ENCODE data around the gene RTL1. TPM values are rescaled to one million over a fixed set of nuclear protein-coding genes. Genes with fewer than 3 reads are reported as not detected.
A peak's percentile ranks its signal among the peaks of the same experiment; 100 is the strongest.

Gene RTL1
- total and polyA plus RNA-seq, 2 of the 8 experiments (the other 6 are each of a cell fraction or from before 2014, with no cell fraction given), result not detected

DNA sequence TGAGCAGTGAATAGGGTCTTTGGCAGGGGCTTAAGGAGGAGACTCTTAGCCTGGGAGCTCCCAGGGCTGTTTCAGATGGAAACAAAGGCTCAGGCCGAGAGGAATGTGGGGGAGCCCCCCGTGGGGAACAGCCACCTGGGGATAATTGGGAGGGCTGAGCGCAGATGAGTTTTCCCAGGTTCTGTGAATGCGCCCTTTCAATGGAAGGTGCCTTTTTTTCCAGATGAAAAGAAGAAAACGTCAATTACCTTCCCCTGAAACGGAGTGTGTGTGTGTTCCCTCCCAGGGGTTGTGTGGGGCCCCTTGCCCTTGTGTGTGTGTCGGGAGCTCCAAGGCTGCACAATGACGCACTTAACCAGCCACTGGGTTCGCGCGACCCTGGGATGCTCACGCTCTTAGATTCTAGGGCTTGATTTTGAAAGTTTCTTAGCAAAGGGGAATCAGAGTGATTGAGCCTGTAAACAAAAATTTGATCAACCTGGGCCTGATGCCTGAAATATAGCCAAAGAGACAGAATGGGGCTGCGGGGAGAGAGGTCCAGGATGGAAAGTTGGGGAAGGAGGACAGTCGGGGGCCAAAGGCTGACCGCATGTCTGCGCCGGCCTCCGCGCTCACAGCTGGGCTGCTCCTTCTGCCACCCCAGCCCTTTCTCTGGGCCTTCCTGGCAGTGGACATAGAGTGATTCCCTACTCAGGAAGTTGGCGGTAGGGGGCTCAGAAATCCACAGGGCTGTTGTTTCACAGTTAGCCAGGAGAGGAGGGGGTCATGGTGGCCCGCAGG, 63.0 kb downstream of the RTL1 start (continued):
- TF ChIP-seq, protein P1, sequence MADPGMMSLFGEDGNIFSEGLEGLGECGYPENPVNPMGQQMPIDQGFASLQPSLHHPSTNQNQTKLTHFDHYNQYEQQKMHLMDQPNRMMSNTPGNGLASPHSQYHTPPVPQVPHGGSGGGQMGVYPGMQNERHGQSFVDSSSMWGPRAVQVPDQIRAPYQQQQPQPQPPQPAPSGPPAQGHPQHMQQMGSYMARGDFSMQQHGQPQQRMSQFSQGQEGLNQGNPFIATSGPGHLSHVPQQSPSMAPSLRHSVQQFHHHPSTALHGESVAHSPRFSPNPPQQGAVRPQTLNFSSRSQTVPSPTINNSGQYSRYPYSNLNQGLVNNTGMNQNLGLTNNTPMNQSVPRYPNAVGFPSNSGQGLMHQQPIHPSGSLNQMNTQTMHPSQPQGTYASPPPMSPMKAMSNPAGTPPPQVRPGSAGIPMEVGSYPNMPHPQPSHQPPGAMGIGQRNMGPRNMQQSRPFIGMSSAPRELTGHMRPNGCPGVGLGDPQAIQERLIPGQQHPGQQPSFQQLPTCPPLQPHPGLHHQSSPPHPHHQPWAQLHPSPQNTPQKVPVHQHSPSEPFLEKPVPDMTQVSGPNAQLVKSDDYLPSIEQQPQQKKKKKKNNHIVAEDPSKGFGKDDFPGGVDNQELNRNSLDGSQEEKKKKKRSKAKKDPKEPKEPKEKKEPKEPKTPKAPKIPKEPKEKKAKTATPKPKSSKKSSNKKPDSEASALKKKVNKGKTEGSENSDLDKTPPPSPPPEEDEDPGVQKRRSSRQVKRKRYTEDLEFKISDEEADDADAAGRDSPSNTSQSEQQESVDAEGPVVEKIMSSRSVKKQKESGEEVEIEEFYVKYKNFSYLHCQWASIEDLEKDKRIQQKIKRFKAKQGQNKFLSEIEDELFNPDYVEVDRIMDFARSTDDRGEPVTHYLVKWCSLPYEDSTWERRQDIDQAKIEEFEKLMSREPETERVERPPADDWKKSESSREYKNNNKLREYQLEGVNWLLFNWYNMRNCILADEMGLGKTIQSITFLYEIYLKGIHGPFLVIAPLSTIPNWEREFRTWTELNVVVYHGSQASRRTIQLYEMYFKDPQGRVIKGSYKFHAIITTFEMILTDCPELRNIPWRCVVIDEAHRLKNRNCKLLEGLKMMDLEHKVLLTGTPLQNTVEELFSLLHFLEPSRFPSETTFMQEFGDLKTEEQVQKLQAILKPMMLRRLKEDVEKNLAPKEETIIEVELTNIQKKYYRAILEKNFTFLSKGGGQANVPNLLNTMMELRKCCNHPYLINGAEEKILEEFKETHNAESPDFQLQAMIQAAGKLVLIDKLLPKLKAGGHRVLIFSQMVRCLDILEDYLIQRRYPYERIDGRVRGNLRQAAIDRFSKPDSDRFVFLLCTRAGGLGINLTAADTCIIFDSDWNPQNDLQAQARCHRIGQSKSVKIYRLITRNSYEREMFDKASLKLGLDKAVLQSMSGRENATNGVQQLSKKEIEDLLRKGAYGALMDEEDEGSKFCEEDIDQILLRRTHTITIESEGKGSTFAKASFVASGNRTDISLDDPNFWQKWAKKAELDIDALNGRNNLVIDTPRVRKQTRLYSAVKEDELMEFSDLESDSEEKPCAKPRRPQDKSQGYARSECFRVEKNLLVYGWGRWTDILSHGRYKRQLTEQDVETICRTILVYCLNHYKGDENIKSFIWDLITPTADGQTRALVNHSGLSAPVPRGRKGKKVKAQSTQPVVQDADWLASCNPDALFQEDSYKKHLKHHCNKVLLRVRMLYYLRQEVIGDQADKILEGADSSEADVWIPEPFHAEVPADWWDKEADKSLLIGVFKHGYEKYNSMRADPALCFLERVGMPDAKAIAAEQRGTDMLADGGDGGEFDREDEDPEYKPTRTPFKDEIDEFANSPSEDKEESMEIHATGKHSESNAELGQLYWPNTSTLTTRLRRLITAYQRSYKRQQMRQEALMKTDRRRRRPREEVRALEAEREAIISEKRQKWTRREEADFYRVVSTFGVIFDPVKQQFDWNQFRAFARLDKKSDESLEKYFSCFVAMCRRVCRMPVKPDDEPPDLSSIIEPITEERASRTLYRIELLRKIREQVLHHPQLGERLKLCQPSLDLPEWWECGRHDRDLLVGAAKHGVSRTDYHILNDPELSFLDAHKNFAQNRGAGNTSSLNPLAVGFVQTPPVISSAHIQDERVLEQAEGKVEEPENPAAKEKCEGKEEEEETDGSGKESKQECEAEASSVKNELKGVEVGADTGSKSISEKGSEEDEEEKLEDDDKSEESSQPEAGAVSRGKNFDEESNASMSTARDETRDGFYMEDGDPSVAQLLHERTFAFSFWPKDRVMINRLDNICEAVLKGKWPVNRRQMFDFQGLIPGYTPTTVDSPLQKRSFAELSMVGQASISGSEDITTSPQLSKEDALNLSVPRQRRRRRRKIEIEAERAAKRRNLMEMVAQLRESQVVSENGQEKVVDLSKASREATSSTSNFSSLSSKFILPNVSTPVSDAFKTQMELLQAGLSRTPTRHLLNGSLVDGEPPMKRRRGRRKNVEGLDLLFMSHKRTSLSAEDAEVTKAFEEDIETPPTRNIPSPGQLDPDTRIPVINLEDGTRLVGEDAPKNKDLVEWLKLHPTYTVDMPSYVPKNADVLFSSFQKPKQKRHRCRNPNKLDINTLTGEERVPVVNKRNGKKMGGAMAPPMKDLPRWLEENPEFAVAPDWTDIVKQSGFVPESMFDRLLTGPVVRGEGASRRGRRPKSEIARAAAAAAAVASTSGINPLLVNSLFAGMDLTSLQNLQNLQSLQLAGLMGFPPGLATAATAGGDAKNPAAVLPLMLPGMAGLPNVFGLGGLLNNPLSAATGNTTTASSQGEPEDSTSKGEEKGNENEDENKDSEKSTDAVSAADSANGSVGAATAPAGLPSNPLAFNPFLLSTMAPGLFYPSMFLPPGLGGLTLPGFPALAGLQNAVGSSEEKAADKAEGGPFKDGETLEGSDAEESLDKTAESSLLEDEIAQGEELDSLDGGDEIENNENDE (IDR thresholded peaks at IDR 0.05; ENCODE audit: insufficient replicate concordance, low read length), result peak; percentile 13
- no peak for TF ChIP-seq ZNF274 (IDR thresholded peaks at IDR 0.05; ENCODE audit: borderline replicate concordance, extremely low read depth, low read length)
- TF ChIP-seq EGR1 (IDR thresholded peaks at IDR 0.05; ENCODE audit: borderline replicate concordance, low read depth, low read length), result no peak
- no peak for TF ChIP-seq GTF2F1 (IDR thresholded peaks at IDR 0.05; ENCODE audit: borderline replicate concordance, low read depth, low read length)
- TF ChIP-seq TAF1 (IDR thresholded peaks at IDR 0.05; ENCODE audit: low read depth, low read length), result no peak
- TF ChIP-seq TCF12 (IDR thresholded peaks at IDR 0.05; ENCODE audit: low read depth, low read length), result peak; percentile 43; the same call in 1 of the 2 replicates
- TF ChIP-seq, protein P2, sequence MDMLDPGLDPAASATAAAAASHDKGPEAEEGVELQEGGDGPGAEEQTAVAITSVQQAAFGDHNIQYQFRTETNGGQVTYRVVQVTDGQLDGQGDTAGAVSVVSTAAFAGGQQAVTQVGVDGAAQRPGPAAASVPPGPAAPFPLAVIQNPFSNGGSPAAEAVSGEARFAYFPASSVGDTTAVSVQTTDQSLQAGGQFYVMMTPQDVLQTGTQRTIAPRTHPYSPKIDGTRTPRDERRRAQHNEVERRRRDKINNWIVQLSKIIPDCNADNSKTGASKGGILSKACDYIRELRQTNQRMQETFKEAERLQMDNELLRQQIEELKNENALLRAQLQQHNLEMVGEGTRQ (IDR thresholded peaks at IDR 0.05; ENCODE audit: low read length), result no peak
- TF ChIP-seq CHD1 (IDR thresholded peaks at IDR 0.05; ENCODE audit: low read depth, low read length), result no peak
- no peak for TF ChIP-seq EZH2 (IDR thresholded peaks at IDR 0.05; ENCODE audit: low read depth, low read length, severe bottlenecking)

Data from H1 (cell line).